GM21447 (cell line): Measurements from ENCODE around the gene COX20.

ENCODE experiments used
- ATAC-seq: cut with Tn5 transposase; IDR thresholded peaks from one replicate; pipeline ENCODE4 v1.9.1; 2021; ENCODE audit not compliant: unreplicated experiment

The COX20 gene

GRCh38 chr1:244850896-244851295 lies 15.4 kb downstream of the COX20 start:
- ATAC-seq = no peak

DNA sequence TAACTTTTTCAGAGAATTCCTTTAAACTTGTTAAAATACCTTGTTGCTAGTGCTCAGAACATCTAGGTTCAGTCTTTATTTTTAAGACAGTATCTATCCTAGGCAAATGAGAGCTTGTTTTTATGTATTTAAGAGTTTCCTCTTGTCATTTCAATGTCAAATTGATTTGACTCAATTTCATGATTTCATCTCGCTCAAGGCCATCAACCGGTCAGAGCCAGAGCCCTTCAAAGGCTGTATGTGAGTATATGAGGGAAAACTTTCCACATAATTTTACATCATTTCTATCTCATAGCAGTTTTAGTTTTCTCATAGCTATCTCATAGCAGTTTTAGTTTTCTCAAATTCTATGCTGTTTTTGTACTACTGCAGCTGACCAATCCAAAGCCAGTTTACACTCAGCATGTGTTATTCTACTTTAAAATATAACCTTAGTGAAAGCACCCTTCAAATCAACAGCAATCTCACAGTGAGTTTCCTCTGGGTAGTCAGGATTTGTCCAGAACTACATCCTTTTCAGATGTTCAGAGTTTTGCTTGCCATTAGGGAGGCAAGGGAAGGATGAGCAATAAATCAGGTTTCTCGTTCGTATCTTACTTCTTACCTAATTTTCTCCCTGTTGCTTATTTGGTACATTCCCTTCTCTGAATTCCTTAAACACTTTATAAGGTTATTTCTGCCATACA lies 16.2 kb downstream of the COX20 start:
- ATAC-seq = no peak

DNA sequence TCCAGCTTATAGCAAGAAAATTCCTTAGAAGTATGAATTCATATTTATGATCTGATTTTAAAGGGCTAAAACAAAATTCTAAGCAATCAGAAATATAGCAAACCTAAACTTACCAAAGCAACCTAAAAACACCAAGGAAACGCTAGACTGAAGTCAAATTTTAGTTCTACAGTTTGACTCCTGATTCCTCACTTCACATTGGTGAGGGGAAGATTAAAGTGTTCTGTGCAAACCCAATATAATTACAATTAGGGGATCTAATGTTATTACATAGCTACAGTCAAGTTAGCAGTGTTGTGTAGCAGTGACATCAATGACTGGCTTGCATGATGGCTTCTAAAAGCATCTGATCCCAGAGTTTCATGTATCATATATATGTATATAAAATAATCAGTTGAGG lies 17.2 kb downstream of the COX20 start:
- no peak for ATAC-seq

- ATAC-seq = no peak
Observed at GRCh38 chr1:244854166-244854565, 18.7 kb downstream of the COX20 start.

DNA sequence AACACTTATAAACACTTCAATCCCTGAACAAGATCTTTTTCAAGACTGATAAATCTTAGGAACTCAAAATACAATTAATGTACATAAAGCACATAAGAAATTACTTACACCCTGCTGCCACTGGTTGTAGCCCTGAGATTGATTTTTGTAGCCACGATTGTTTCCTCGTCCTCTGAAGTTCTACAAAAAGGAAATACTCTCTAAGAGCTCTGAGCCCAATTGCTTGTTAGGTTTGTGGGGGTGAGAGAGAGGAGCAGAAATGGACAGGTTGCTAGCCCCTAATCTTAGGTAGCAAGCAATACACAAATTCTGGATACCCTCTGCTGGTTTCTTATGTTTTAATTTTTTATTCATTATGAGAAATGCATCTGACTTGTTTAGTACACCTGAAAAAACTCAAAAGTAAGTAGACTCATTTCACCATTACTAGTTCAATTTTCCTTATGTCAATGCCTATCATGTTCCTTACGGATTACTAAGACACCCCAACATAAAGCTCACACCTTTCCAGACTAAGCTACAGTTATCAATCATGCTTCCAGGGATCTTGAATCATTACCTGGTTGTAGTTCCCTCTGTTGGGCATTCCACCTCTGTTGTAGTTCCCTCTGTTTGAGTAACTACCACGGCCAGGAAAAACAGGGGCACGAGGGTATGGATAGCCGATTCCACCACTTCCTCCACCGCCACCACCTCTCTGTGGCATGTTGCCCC lies 19.6 kb downstream of the COX20 start:
- no peak for ATAC-seq

- no peak for ATAC-seq
Observed at GRCh38 chr1:244857761-244858160, 22.3 kb downstream of the COX20 start.

GRCh38 chr1:244858357-244858756 lies 22.9 kb downstream of the COX20 start:
- no peak for ATAC-seq

DNA sequence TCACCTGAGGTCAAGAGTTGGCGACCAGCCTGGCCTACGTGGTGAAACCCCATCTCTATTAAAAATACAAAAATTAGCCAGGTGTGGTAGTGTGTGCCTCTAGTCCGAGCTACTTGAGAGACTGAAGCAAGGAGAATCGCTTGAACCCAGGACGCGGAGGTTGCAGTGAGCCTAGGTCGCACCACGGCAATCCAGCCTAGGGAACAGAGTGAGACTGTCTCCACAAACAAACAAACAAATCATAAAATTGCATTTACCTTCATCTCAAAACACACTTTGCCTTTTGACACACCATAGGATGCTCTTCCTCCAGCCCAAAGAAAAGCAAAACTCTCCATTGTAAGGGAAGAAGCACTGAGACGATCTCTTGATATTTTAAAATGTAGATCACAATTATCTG lies 24.6 kb downstream of the COX20 start:
- ATAC-seq = no peak

GRCh38 chr1:244860914-244861610 lies 25.6 kb downstream of the COX20 start:
- ATAC-seq = no peak

DNA sequence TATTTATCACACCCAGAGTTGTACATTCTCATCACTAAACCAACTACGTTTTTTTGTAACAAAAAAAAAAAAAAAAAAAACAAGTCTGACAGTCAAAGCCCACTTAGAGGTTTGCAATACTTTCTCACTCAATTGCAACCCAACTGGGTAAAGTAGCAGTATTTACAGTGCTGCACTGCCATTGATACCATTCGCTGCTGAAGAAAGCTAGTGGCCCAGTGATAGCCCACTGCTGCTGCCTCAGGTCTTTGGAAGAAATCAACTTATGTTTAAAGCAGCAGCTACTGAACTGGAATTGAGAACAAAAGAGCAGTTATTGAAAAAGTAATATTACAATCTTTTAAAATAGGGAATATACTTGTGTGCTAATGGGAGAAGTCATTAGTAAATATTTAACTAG lies 26.2 kb downstream of the COX20 start:
- no peak for ATAC-seq

GRCh38 chr1:244862354-244862698 lies 26.9 kb downstream of the COX20 start:
- ATAC-seq = no peak

DNA sequence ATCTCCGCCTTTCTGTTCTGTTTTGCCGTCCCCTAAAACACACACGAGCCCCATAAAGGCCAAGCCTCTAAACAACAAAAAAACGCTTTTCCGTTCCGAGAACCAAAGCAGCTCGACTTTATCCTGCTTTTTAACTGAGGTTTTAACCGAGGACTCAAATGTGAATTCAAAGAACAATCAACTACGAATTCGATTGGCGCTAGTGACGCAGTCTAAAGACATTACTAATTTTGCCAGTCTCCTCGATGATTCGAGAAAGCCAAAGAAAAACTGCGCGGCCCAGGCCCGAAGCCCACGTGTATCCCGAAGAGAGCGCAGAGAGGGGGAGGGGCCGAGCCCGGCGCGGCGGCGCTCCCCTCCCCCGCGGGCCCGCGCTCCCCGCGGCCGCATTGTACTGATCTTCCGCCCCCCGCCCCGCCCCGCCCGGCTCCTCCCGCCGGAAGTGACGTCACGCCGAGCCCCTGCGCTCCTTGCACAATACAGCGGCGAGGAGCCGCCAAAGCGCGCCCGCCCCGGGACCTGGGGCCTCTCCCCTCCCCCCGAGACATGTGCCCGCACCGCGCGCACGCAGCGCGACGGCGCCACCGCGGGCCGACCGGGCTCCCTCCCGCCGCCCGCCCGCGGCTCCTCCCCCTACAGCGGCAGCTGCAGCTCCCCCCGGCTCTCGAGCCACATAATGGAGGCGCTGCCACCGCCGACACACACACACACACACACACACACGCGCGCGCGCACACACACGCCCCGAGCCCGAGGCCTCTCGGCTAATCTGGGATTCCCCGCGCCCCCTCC lies 27.4 kb downstream of the COX20 start:
- peak; percentile 52 for ATAC-seq

GRCh38 chr1:244863491-244864252 lies 28.2 kb downstream of the COX20 start:
- ATAC-seq = peak; percentile 7

DNA sequence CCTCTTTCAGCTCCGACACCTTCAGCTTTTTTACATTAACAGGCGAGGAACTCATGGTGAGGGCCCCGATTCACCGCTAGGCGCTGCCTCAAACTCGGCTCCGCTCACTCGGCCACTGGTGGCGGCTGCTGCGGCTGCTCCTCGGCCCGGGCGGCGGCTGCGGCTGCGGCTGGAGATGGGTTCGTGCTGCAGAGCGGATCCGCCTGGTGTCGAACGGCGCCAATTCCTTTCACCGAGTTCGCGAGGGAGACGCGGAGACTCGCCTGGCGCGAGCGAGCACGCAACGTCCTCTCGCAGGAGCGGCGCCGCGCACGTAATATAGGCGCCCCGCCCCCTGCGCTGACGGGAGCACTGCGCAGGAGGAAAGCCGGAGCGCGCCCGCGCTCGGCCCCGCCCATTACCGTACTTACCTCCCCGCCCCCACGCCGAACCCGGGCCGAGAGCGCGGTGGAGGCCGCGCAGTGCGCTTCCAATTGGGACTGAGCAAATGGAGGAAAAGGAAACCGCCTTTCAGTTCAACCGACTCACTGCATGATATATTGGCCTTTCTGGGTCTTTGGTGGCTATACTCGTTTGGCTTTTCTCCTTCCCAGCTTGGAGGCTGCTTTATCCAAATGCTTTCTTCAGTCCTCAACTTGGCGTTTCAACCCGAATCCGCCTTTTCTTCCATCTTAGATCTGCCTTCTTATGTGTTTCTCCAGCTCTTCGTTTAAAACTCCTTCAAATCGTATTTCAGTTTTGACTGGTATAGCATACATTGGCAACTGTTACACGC lies 29.0 kb downstream of the COX20 start, which contains the start of gene HNRNPU:
Gene HNRNPU, minus strand, starts transcription at position 291 of the 775 bp plus-strand sequence. Its CDS starts 236 bp downstream, at position 55.
- peak; percentile 60 for ATAC-seq

DNA sequence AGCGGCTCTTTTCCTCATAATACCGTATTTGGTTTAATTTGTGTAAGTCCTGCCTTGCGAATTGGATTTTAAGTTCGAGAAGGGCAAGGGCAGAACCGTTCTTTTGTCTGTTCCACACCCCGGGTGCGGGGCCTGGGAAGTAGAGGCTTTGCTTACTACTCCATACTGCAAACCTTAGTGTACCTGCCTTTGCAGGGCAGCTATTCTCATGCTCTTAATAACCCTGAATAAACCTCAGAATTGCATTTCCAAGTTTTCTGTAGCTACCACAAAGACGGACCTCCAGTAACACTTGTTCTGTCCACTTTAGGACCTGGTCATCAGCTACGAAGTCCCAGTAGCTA lies 29.5 kb downstream of the COX20 start:
- no peak for ATAC-seq

DNA sequence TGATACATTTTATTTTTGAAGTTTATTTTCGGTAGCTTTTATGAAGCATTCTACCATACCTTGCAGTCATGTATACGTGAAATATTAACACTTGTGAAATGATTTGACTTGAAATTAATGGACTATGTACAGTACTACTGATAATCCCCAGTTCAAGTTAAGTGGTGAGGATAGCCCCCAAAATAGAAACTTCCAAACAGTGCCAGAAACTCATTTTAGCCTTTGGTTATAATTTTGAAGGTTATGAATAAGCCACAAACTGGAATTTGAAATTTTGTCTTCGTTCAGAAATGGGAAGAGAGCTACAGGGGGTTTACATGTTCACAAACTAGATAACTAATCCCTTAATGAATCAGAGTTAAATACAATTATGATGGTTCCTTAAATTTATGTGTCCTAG lies 30.4 kb downstream of the COX20 start:
- no peak for ATAC-seq

GRCh38 chr1:244866355-244866754 lies 30.9 kb downstream of the COX20 start:
- ATAC-seq = no peak

GRCh38 chr1:244868484-244869363 lies 33.3 kb downstream of the COX20 start:
- no peak for ATAC-seq

DNA sequence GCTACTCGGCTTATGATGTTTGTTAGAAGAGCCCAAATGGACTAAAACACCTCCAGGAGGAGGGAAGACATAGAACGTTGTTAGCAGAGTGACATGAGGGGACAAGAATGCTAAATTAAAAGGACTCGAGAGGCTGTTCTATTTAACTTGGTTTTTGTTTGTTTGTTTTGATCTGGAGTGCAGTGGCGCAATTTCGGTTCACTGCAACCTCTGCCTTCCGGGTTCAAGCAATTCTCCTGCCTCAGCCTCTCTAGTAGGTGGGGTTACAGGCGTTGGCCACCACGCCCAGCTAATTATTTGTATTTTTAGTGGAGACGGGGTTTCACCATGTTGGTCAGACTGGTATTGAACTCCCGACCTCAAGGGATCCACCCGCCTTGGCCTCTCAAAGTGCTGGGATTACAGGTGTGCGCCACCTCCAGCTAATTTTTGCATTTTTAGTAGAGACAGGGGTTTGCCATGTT lies 33.9 kb downstream of the COX20 start:
- no peak for ATAC-seq
